Hematopoietic multipotent progenitor cell treated with erythropoietin and hydrocortisone succinate and interleukin-3 and kit ligand, for 6 days (in vitro differentiated cells): ENCODE data around the gene MORN1.

Source experiments
- DNase-seq: peaks from one replicate; pipeline ENCODE4 v3.0.0-alpha.2; 2015

MORN1 gene

GRCh38 chr1:2350501-2350900 is 40.9 kb downstream of the MORN1 start:
- DNase-seq, result no peak

GRCh38 chr1:2349806-2350205 is 41.5 kb downstream of the MORN1 start:
- no peak for DNase-seq

- no peak for DNase-seq
These were observed 42.7 kb downstream of the MORN1 start for GRCh38 chr1:2348346-2349325.

- DNase-seq, result no peak
These were observed 43.5 kb downstream of the MORN1 start for GRCh38 chr1:2347896-2348295.

- DNase-seq, result no peak
These were observed 44.0 kb downstream of the MORN1 start for GRCh38 chr1:2347409-2347785.

- DNase-seq, result no peak
These were observed 44.5 kb downstream of the MORN1 start for GRCh38 chr1:2346691-2347408.

GRCh38 chr1:2345297-2346075 is 45.9 kb downstream of the MORN1 start:
- DNase-seq, result peak; percentile 88

- DNase-seq, result no peak
These were observed 46.5 kb downstream of the MORN1 start for GRCh38 chr1:2344744-2345296.

GRCh38 chr1:2344121-2344681 is 47.2 kb downstream of the MORN1 start:
- DNase-seq, result no peak

GRCh38 chr1:2343023-2343935 is 48.1 kb downstream of the MORN1 start:
- DNase-seq, result no peak

GRCh38 chr1:2342384-2343022 is 48.9 kb downstream of the MORN1 start:
- no peak for DNase-seq

- DNase-seq, result no peak
These were observed 49.5 kb downstream of the MORN1 start for GRCh38 chr1:2341706-2342383.

GRCh38 chr1:2340918-2341254 is 50.5 kb downstream of the MORN1 start:
- no peak for DNase-seq

- DNase-seq, result no peak
These were observed 51.1 kb downstream of the MORN1 start for GRCh38 chr1:2340086-2340917.

- no peak for DNase-seq
These were observed 51.9 kb downstream of the MORN1 start for GRCh38 chr1:2339206-2340085.

GRCh38 chr1:2337501-2337900 is 53.9 kb downstream of the MORN1 start:
- DNase-seq, result no peak

- no peak for DNase-seq
These were observed 54.3 kb downstream of the MORN1 start for GRCh38 chr1:2337081-2337480.

GRCh38 chr1:2336499-2336898 is 54.9 kb downstream of the MORN1 start:
- DNase-seq, result no peak
